B cell (primary cell): ENCODE measurements around the gene PKDREJ. TPM values are rescaled to one million over a fixed set of nuclear protein-coding genes. Genes with fewer than 3 reads are reported as not detected.
A peak's percentile ranks its signal among the peaks of the same experiment; 100 is the strongest.

Experiments used
- ATAC-seq: fragments of 200-7000 bp; cut with Tn5 transposase; one replicate; pipeline ENCODE4 v1.10.0; 2021; ENCODE audit warnings: low read depth, mild to moderate bottlenecking, moderate number of reproducible peaks, moderate library complexity
- CTCF ChIA-PET: fragments of 350-600 bp; sonication (Branson Sonifier 250); formaldehyde crosslinking; loops from one replicate; lab custom pipeline; 2021; ENCODE audit warnings: antibody characterized with exemption, inconsistent platforms; lab: Charles Lee
- POLR2A ChIA-PET: fragments of 350-600 bp; sonication (Branson Sonifier 250); formaldehyde crosslinking; loops from one replicate; lab custom pipeline; 2021; ENCODE audit warnings: antibody characterized with exemption; lab: Charles Lee
- DNase-seq: peaks from one replicate; pipeline ENCODE4 v3.0.0; 2013
- H2AFZ ChIP-seq: 2 replicates; pipeline ENCODE4 v1.6.1; 2012; ENCODE audit warnings: mild to moderate bottlenecking, low read depth, low read length; ENCODE audit not compliant: insufficient read depth, poor library complexity, severe bottlenecking
- H3K27ac ChIP-seq, 2 donors: 1 replicate in 1 of 2; 2 replicates in 1 of 2; pipeline ENCODE4 v1.5.1; 2012 to 2013; ENCODE audit warnings: low read length in 2 of 2, mild to moderate bottlenecking in 2 of 2, moderate library complexity in 1 of 2
- H3K27me3 ChIP-seq, 4 experiments: fragments of 200-600 bp in 1 of 4; sonication (generic) in 1 of 4; replicated peaks in 1 of 4; 1 replicate in 2 of 4; 2 replicates in 2 of 4; pipeline versions ENCODE4 v1.6.1 to v1.7.0; 2013 to 2016; ENCODE audit warnings: low read length in 3 of 4, mild to moderate bottlenecking in 2 of 4, mixed read lengths in 1 of 4, moderate library complexity in 1 of 4; ENCODE audit not compliant: insufficient read depth in 4 of 4, control insufficient read depth in 3 of 4; ENCODE audit errors: control extremely low read depth in 1 of 4
- H3K36me3 ChIP-seq, 2 experiments: replicated peaks in 1 of 2; 1 replicate in 1 of 2; 2 replicates in 1 of 2; pipeline versions ENCODE4 v1.6.1 to v1.7.1; 2013; ENCODE audit warnings: low read length in 1 of 2; ENCODE audit not compliant: insufficient read depth in 2 of 2, control insufficient read depth in 1 of 2; ENCODE audit errors: control extremely low read depth in 1 of 2, extremely low read depth in 1 of 2
- H3K4me1 ChIP-seq, 2 donors: fragments of 200-600 bp in 1 of 2; sonication (generic) in 1 of 2; 1 replicate in 1 of 2; 2 replicates in 1 of 2; pipeline versions ENCODE4 v1.5.1 to v1.6.1; 2013 to 2017; ENCODE audit warnings: low read length in 2 of 2; ENCODE audit not compliant: control insufficient read depth in 2 of 2, insufficient read depth in 2 of 2
- H3K4me2 ChIP-seq: replicated peaks from 2 replicates; pipeline ENCODE3; 2012; ENCODE audit warnings: mild to moderate bottlenecking, low read depth, low read length; ENCODE audit not compliant: poor library complexity, severe bottlenecking
- H3K4me3 ChIP-seq, 5 experiments: fragments of 200-600 bp in 1 of 5; sonication (generic) in 1 of 5; 1 replicate in 3 of 5; 2 replicates in 2 of 5; pipeline versions ENCODE4 v1.5.1 to v1.7.0; 2011 to 2016; ENCODE audit warnings: low read length in 4 of 5, mild to moderate bottlenecking in 4 of 5, low read depth in 2 of 5, control low read depth in 1 of 5, moderate library complexity in 1 of 5; ENCODE audit not compliant: insufficient read depth in 1 of 5; ENCODE audit errors: control extremely low read depth in 1 of 5, extremely low read depth in 1 of 5
- H3K79me2 ChIP-seq: fragments of 200-600 bp; sonication (generic); one replicate; pipeline ENCODE4 v1.6.0; 2016; ENCODE audit warnings: low read length; ENCODE audit not compliant: control insufficient read depth, insufficient read depth
- H3K9ac ChIP-seq: fragments of 200-600 bp; sonication (generic); 2 replicates; pipeline ENCODE4 v1.6.1; 2017; ENCODE audit warnings: mild to moderate bottlenecking, low read length, moderate library complexity
- H3K9me3 ChIP-seq, 3 donors: one replicate each; pipeline versions ENCODE4 v1.6.1 to v1.7.1; 2013; ENCODE audit warnings: low read length in 2 of 3; ENCODE audit not compliant: control insufficient read depth in 2 of 3, insufficient read depth in 1 of 3; ENCODE audit errors: control extremely low read depth in 1 of 3
- H4K20me1 ChIP-seq: 2 replicates; pipeline ENCODE4 v1.6.0; 2012; ENCODE audit warnings: mild to moderate bottlenecking, low read length; ENCODE audit not compliant: insufficient read depth, control insufficient read depth, poor library complexity, severe bottlenecking
- H3K27ac Mint-ChIP-seq: one replicate; pipeline ENCODE4 v1.8.0; 2021; ENCODE audit warnings: mixed read lengths
- H3K27me3 Mint-ChIP-seq: one replicate; pipeline ENCODE4 v1.8.0; 2021; ENCODE audit warnings: mixed read lengths
- H3K4me1 Mint-ChIP-seq: one replicate; pipeline ENCODE4 v1.8.0; 2021; ENCODE audit warnings: mixed read lengths
- H3K4me3 Mint-ChIP-seq: one replicate; pipeline ENCODE4 v1.8.0; 2021; ENCODE audit warnings: mixed read lengths
- H3K9me3 Mint-ChIP-seq: one replicate; pipeline ENCODE4 v1.8.0; 2022; ENCODE audit warnings: mixed read lengths; ENCODE audit not compliant: insufficient read depth
- CTCF ChIP-seq: fragments of 200-600 bp; IDR thresholded peaks from one replicate; pipeline ENCODE4 v1.8.0; 2022; ENCODE audit warnings: antibody characterized with exemption, mild to moderate bottlenecking
- EZH2 ChIP-seq: IDR thresholded peaks from 2 replicates; pipeline ENCODE4 v1.6.1; 2012; ENCODE audit warnings: borderline replicate concordance, low read depth, mild to moderate bottlenecking, moderate library complexity, low read length; ENCODE audit not compliant: insufficient read depth, poor library complexity, severe bottlenecking
- whole genome bisulfite sequencing: methylation state at CpG from one replicate; pipeline ENCODE4 v1.1.5; 2013; ENCODE audit warnings: missing lambda C conversion rate; ENCODE audit not compliant: insufficient coverage; 5-methylcytosine and 5-hydroxymethylcytosine counted together
- intact Hi-C: fragments of 100-400 bp; cut with micrococcal nuclease; formaldehyde crosslinking; loops from one replicate; pipeline ENCODE4 v1.10.0; 2022
- polyA plus RNA-seq: library from polyadenylated mRNA; depleted of rRNA; stranded (reverse); fragments of >200 nt; gene quantifications from 2 replicates; pipeline ENCODE4 v1.2.3, GENCODE V29; 2012
- total RNA-seq, 2 donors: library from RNA; stranded (reverse); fragments of 120-200 nt in 1 of 2; gene quantifications; 1 replicate in 1 of 2; 2 replicates in 1 of 2; pipeline versions ENCODE4 v1.2.3 to v1.2.4, GENCODE V29; 2013 to 2022

PKDREJ gene
- total and polyA plus RNA-seq, 2 donors (not counting 1 experiment from before 2014, with no cell fraction given), result not detected

DNA sequence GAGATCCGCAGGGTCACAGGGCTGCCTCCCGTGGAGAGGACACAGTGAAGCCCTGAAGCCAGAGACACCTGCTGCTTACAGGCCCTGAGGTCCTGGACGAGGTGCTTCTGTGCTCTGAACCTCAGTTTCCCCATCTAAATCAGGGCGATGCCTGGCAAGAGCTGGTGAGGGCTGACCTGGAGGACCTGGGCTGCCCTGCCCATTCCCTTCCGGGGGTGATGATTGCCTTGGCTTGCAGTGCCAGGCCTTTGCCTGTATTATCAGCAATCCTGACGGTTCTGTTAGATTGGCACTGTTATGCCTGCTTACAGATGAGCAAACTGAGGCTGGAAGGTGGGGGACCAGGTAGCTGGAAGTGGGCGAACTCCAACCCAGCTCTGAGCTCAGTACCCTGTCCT lies 25.7 kb upstream of the PKDREJ start:
- Histone ChIP-seq H3K36me3 (peaks cover 0 to 6% of the 10 kb centered on the region in 2 experiments), H3K4me3 (no peak overlapping the region), H3K9me3 (peaks cover 0 to 19% (median 0%) of the 10 kb centered on the region in 3 donors), H3K79me2 (no peaks in the 10 kb centered on the region), H3K4me1 (peaks cover 41 to 58% of the 10 kb centered on the region in 2 donors), H3K9ac (no peak overlapping the region), H3K4me2 (peak overlapping the region; percentile 75), H3K27ac (peak overlapping the region in 1 of 2 donors; percentile 27), H3K27me3 (no peaks in the 10 kb centered on the region), H2AFZ (no peak overlapping the region), H4K20me1 (no peaks in the 10 kb centered on the region)
- TF ChIP-seq EZH2, result no peak
- TF ChIP-seq CTCF, result no peak
- ChIA-PET POLR2A (no interaction called here), CTCF (no interaction called here)
- ATAC-seq (no peak), DNase-seq (no peak)
- H3K27ac Mint-ChIP-seq, result no peak overlapping the region
- no peaks in the 10 kb centered on the region for H3K27me3 Mint-ChIP-seq
- 82% methylated on average over 7 of the region's 7 CpGs for WGBS
- H3K9me3 Mint-ChIP-seq, result no peaks in the 10 kb centered on the region
- H3K4me3 Mint-ChIP-seq, result no peak overlapping the region
- intact Hi-C loops, result loop anchor here (2.0 kb wide), 1 partner anchor 38 kb away; the partner anchor contains the start of gene CDPF1
- H3K4me1 Mint-ChIP-seq, result peaks cover 54% of the 10 kb centered on the region

- TF ChIP-seq CTCF (no peak), EZH2 (no peak)
- peak overlapping the region; percentile 81 for H3K4me3 Mint-ChIP-seq
- H3K27ac Mint-ChIP-seq, result peak overlapping the region; percentile 88
- WGBS, result 18% methylated on average over 23 of the region's 24 CpGs
- no peaks in the 10 kb centered on the region for H3K27me3 ChIP-seq
- peak overlapping the region; percentile 58 for H3K9ac ChIP-seq
- peak overlapping the region; percentile 58 for H2AFZ ChIP-seq
- H3K9me3 ChIP-seq, result peaks cover 0 to 19% (median 0%) of the 10 kb centered on the region in 3 donors
- no peaks in the 10 kb centered on the region for H3K27me3 Mint-ChIP-seq
- H3K4me3 ChIP-seq, result peak overlapping the region in 4 of 5 experiments; percentile 27 to 53 (median 38)
- H3K4me2 ChIP-seq, result peak overlapping the region; percentile 75
- intact Hi-C loops, result loop anchor here (2.0 kb wide), 1 partner anchor 37 kb away; the partner anchor contains the start of gene CDPF1
- ChIA-PET CTCF (interaction anchor here (1.7 kb wide), 1 partner anchor 282 kb away, joined by 5 read pairs; no protein-coding TSS in a partner anchor), POLR2A (interaction anchor here (1.2 kb wide), 1 partner anchor 8 kb away, joined by 4 read pairs; the partner anchor contains the start of gene GTSE1)
- peaks cover 48% of the 10 kb centered on the region for H3K4me1 Mint-ChIP-seq
- H3K79me2 ChIP-seq, result no peaks in the 10 kb centered on the region
- DNase-seq (peak; percentile 50), ATAC-seq (peak; percentile 72)
- no peaks in the 10 kb centered on the region for H4K20me1 ChIP-seq
- H3K9me3 Mint-ChIP-seq, result no peaks in the 10 kb centered on the region
- H3K27ac ChIP-seq, result peak overlapping the region; percentile 33 to 70
- H3K4me1 ChIP-seq, result peaks cover 35 to 50% of the 10 kb centered on the region in 2 donors
- H3K36me3 ChIP-seq, result peaks cover 0 to 6% of the 10 kb centered on the region in 2 experiments
Measured at GRCh38 chr22:46287873-46288751, 25.0 kb upstream of the PKDREJ start.
